B cell (primary cell): ENCODE measurements around the gene NEUROD2. TPM values are rescaled to one million over a fixed set of nuclear protein-coding genes. Genes with fewer than 3 reads are reported as not detected.

Experiments used
- ATAC-seq: fragments of 200-7000 bp; cut with Tn5 transposase; one replicate; pipeline ENCODE4 v1.10.0; 2021; ENCODE audit warnings: low read depth, mild to moderate bottlenecking, moderate number of reproducible peaks, moderate library complexity
- CTCF ChIA-PET: fragments of 350-600 bp; sonication (Branson Sonifier 250); formaldehyde crosslinking; loops from one replicate; lab custom pipeline; 2021; ENCODE audit warnings: antibody characterized with exemption, inconsistent platforms; lab: Charles Lee
- POLR2A ChIA-PET: fragments of 350-600 bp; sonication (Branson Sonifier 250); formaldehyde crosslinking; loops from one replicate; lab custom pipeline; 2021; ENCODE audit warnings: antibody characterized with exemption; lab: Charles Lee
- DNase-seq: peaks from one replicate; pipeline ENCODE4 v3.0.0; 2013
- H2AFZ ChIP-seq: 2 replicates; pipeline ENCODE4 v1.6.1; 2012; ENCODE audit warnings: mild to moderate bottlenecking, low read depth, low read length; ENCODE audit not compliant: insufficient read depth, poor library complexity, severe bottlenecking
- H3K27ac ChIP-seq, 2 donors: 1 replicate in 1 of 2; 2 replicates in 1 of 2; pipeline ENCODE4 v1.5.1; 2012 to 2013; ENCODE audit warnings: low read length in 2 of 2, mild to moderate bottlenecking in 2 of 2, moderate library complexity in 1 of 2
- H3K27me3 ChIP-seq, 4 experiments: fragments of 200-600 bp in 1 of 4; sonication (generic) in 1 of 4; replicated peaks in 1 of 4; 1 replicate in 2 of 4; 2 replicates in 2 of 4; pipeline versions ENCODE4 v1.6.1 to v1.7.0; 2013 to 2016; ENCODE audit warnings: low read length in 3 of 4, mild to moderate bottlenecking in 2 of 4, mixed read lengths in 1 of 4, moderate library complexity in 1 of 4; ENCODE audit not compliant: insufficient read depth in 4 of 4, control insufficient read depth in 3 of 4; ENCODE audit errors: control extremely low read depth in 1 of 4
- H3K36me3 ChIP-seq, 2 experiments: replicated peaks in 1 of 2; 1 replicate in 1 of 2; 2 replicates in 1 of 2; pipeline versions ENCODE4 v1.6.1 to v1.7.1; 2013; ENCODE audit warnings: low read length in 1 of 2; ENCODE audit not compliant: insufficient read depth in 2 of 2, control insufficient read depth in 1 of 2; ENCODE audit errors: control extremely low read depth in 1 of 2, extremely low read depth in 1 of 2
- H3K4me1 ChIP-seq, 2 donors: fragments of 200-600 bp in 1 of 2; sonication (generic) in 1 of 2; 1 replicate in 1 of 2; 2 replicates in 1 of 2; pipeline versions ENCODE4 v1.5.1 to v1.6.1; 2013 to 2017; ENCODE audit warnings: low read length in 2 of 2; ENCODE audit not compliant: control insufficient read depth in 2 of 2, insufficient read depth in 2 of 2
- H3K4me2 ChIP-seq: replicated peaks from 2 replicates; pipeline ENCODE3; 2012; ENCODE audit warnings: mild to moderate bottlenecking, low read depth, low read length; ENCODE audit not compliant: poor library complexity, severe bottlenecking
- H3K4me3 ChIP-seq, 5 experiments: fragments of 200-600 bp in 1 of 5; sonication (generic) in 1 of 5; 1 replicate in 3 of 5; 2 replicates in 2 of 5; pipeline versions ENCODE4 v1.5.1 to v1.7.0; 2011 to 2016; ENCODE audit warnings: low read length in 4 of 5, mild to moderate bottlenecking in 4 of 5, low read depth in 2 of 5, control low read depth in 1 of 5, moderate library complexity in 1 of 5; ENCODE audit not compliant: insufficient read depth in 1 of 5; ENCODE audit errors: control extremely low read depth in 1 of 5, extremely low read depth in 1 of 5
- H3K79me2 ChIP-seq: fragments of 200-600 bp; sonication (generic); one replicate; pipeline ENCODE4 v1.6.0; 2016; ENCODE audit warnings: low read length; ENCODE audit not compliant: control insufficient read depth, insufficient read depth
- H3K9ac ChIP-seq: fragments of 200-600 bp; sonication (generic); 2 replicates; pipeline ENCODE4 v1.6.1; 2017; ENCODE audit warnings: mild to moderate bottlenecking, low read length, moderate library complexity
- H3K9me3 ChIP-seq, 3 donors: one replicate each; pipeline versions ENCODE4 v1.6.1 to v1.7.1; 2013; ENCODE audit warnings: low read length in 2 of 3; ENCODE audit not compliant: control insufficient read depth in 2 of 3, insufficient read depth in 1 of 3; ENCODE audit errors: control extremely low read depth in 1 of 3
- H4K20me1 ChIP-seq: 2 replicates; pipeline ENCODE4 v1.6.0; 2012; ENCODE audit warnings: mild to moderate bottlenecking, low read length; ENCODE audit not compliant: insufficient read depth, control insufficient read depth, poor library complexity, severe bottlenecking
- H3K27ac Mint-ChIP-seq: one replicate; pipeline ENCODE4 v1.8.0; 2021; ENCODE audit warnings: mixed read lengths
- H3K27me3 Mint-ChIP-seq: one replicate; pipeline ENCODE4 v1.8.0; 2021; ENCODE audit warnings: mixed read lengths
- H3K4me1 Mint-ChIP-seq: one replicate; pipeline ENCODE4 v1.8.0; 2021; ENCODE audit warnings: mixed read lengths
- H3K4me3 Mint-ChIP-seq: one replicate; pipeline ENCODE4 v1.8.0; 2021; ENCODE audit warnings: mixed read lengths
- H3K9me3 Mint-ChIP-seq: one replicate; pipeline ENCODE4 v1.8.0; 2022; ENCODE audit warnings: mixed read lengths; ENCODE audit not compliant: insufficient read depth
- CTCF ChIP-seq: fragments of 200-600 bp; IDR thresholded peaks from one replicate; pipeline ENCODE4 v1.8.0; 2022; ENCODE audit warnings: antibody characterized with exemption, mild to moderate bottlenecking
- EZH2 ChIP-seq: IDR thresholded peaks from 2 replicates; pipeline ENCODE4 v1.6.1; 2012; ENCODE audit warnings: borderline replicate concordance, low read depth, mild to moderate bottlenecking, moderate library complexity, low read length; ENCODE audit not compliant: insufficient read depth, poor library complexity, severe bottlenecking
- WGBS: methylation state at CpG from one replicate; pipeline ENCODE4 v1.1.5; 2013; ENCODE audit warnings: missing lambda C conversion rate; ENCODE audit not compliant: insufficient coverage; 5-methylcytosine and 5-hydroxymethylcytosine counted together
- intact Hi-C: fragments of 100-400 bp; cut with micrococcal nuclease; formaldehyde crosslinking; loops from one replicate; pipeline ENCODE4 v1.10.0; 2022
- polyA plus RNA-seq: library from polyadenylated mRNA; depleted of rRNA; stranded (reverse); fragments of >200 nt; gene quantifications from 2 replicates; pipeline ENCODE4 v1.2.3, GENCODE V29; 2012
- total RNA-seq, 2 donors: library from RNA; stranded (reverse); fragments of 120-200 nt in 1 of 2; gene quantifications; 1 replicate in 1 of 2; 2 replicates in 1 of 2; pipeline versions ENCODE4 v1.2.3 to v1.2.4, GENCODE V29; 2013 to 2022

NEUROD2 gene
- total and polyA plus RNA-seq, 2 donors (not counting 1 experiment from before 2014, with no cell fraction given), result 0.04 TPM; not detected in 1

GRCh38 chr17:39618246-39618913, 10.7 kb upstream of the NEUROD2 start:
- Histone ChIP-seq H3K4me2 (peak overlapping the region; percentile 97), H4K20me1 (no peaks in the 10 kb centered on the region), H3K27ac (no peak overlapping the region), H3K27me3 (peaks cover 0 to 12% (median 0%) of the 10 kb centered on the region in 4 experiments), H2AFZ (peak overlapping the region; percentile 75), H3K9me3 (no peaks in the 10 kb centered on the region), H3K4me3 (peak overlapping the region in 4 of 5 experiments; percentile 45 to 73 (median 56)), H3K9ac (peak overlapping the region; percentile 67), H3K4me1 (peaks cover 19 to 40% of the 10 kb centered on the region in 2 donors), H3K79me2 (no peaks in the 10 kb centered on the region), H3K36me3 (no peaks in the 10 kb centered on the region)
- Mint-ChIP-seq H3K4me3 (peak overlapping the region; percentile 88), H3K4me1 (peaks cover 25% of the 10 kb centered on the region), H3K27ac (no peak overlapping the region), H3K27me3 (peaks cover 8% of the 10 kb centered on the region), H3K9me3 (no peaks in the 10 kb centered on the region)
- ChIA-PET CTCF (interaction anchor here (0.6 to 13.0 kb wide), 7 partner anchors 13 to 113 kb away, joined by 3 to 262 read pairs (median 52); partner anchors contain the start of genes MIEN1, PNMT and TCAP), POLR2A (interaction anchor here (1.0 to 1.8 kb wide), 2 partner anchors 13 to 67 kb away, joined by 3 read pairs; no protein-coding TSS in a partner anchor)
- TF ChIP-seq CTCF (no peak), EZH2 (no peak)
- 7% methylated on average over 20 of the region's 33 CpGs for WGBS
- ATAC-seq (no peak), DNase-seq (no peak)
- intact Hi-C loops, result no loop called here
